ENCODE measurements around the gene EBF3. TPM values are rescaled to one million over a fixed set of nuclear protein-coding genes. Genes with fewer than 3 reads are reported as not detected.

The EBF3 gene
- total RNA-seq, 2 donors from 2014 or later = not detected

DNA sequence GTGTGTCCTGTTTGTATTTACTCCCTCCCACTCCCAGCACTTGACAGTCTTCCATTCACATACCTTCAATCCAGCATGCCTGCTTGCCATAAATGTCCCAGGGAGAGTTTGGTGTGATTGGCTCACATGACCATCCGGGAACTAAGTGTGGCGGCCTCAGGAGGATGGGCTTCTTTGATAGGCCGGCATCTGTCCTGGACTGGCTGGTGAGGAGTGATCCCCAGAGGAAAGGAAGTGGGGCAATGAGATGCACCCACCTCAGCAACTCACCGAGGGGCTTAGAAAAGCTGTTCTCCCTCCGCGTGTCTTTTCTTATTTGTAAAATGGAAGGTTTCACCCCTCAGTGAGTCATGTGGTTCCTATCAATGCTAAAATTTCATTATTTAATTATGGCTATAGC lies 14.9 kb upstream of the EBF3 start:
- ATAC-seq = no peak
- Mint-ChIP-seq H3K27me3 (peaks cover 64 to 74% of the 10 kb centered on the region in 2 donors), H3K4me3 (no peak overlapping the region)

GRCh38 chr10:129978322-129978721 lies 14.2 kb upstream of the EBF3 start:
- Mint-ChIP-seq H3K4me1 (ENCODE audit: low read depth in 2 of 2) (no peaks in the 10 kb centered on the region), H3K9me3 (no peaks in the 10 kb centered on the region), H3K4me3 (no peak overlapping the region), H3K27ac (no peak overlapping the region), H3K36me3 (peaks cover 17% of the 10 kb centered on the region), H3K27me3 (peaks cover 65 to 76% of the 10 kb centered on the region in 2 donors)
- ATAC-seq (peak; percentile 6 to 31), DNase-seq (ENCODE audit: low spot score) (no peak)

More for the DNA sequence above, 14.9 kb upstream of the EBF3 start:
- H3K4me1 Mint-ChIP-seq (ENCODE audit: low read depth in 2 of 2) = no peaks in the 10 kb centered on the region
- no peak overlapping the region for H3K27ac Mint-ChIP-seq
- H3K9me3 Mint-ChIP-seq = no peaks in the 10 kb centered on the region
- no peak for DNase-seq (ENCODE audit: low spot score)
- peaks cover 17% of the 10 kb centered on the region for H3K36me3 Mint-ChIP-seq

GRCh38 chr10:129977794-129978193 lies 13.7 kb upstream of the EBF3 start:
- H3K9me3 Mint-ChIP-seq = no peaks in the 10 kb centered on the region
- H3K27ac Mint-ChIP-seq = no peak overlapping the region
- H3K27me3 Mint-ChIP-seq = peaks cover 60 to 71% of the 10 kb centered on the region in 2 donors
- no peak overlapping the region for H3K4me3 Mint-ChIP-seq
- H3K4me1 Mint-ChIP-seq (ENCODE audit: low read depth in 2 of 2) = no peaks in the 10 kb centered on the region
- DNase-seq (ENCODE audit: low spot score) (no peak), ATAC-seq (no peak)
- peaks cover 11% of the 10 kb centered on the region for H3K36me3 Mint-ChIP-seq

- Mint-ChIP-seq H3K4me3 (no peak overlapping the region), H3K9me3 (no peaks in the 10 kb centered on the region), H3K27ac (no peak overlapping the region), H3K36me3 (no peaks in the 10 kb centered on the region), H3K27me3 (peaks cover 55 to 73% of the 10 kb centered on the region in 2 donors), H3K4me1 (ENCODE audit: low read depth in 2 of 2) (peaks cover 6 to 9% of the 10 kb centered on the region in 2 donors)
- DNase-seq (ENCODE audit: low spot score) (no peak), ATAC-seq (no peak)
Observed at GRCh38 chr10:129973674-129974059, 9.6 kb upstream of the EBF3 start.

GRCh38 chr10:129972966-129973673 lies 9.0 kb upstream of the EBF3 start:
- Mint-ChIP-seq H3K27me3 (peaks cover 52 to 70% of the 10 kb centered on the region in 2 donors), H3K4me3 (no peak overlapping the region), H3K9me3 (no peaks in the 10 kb centered on the region), H3K27ac (no peak overlapping the region), H3K4me1 (ENCODE audit: low read depth in 2 of 2) (peaks cover 6 to 9% of the 10 kb centered on the region in 2 donors), H3K36me3 (no peaks in the 10 kb centered on the region)
- no peak for ATAC-seq
- no peak for DNase-seq (ENCODE audit: low spot score)

- no peaks in the 10 kb centered on the region for H3K36me3 Mint-ChIP-seq
- no peak for DNase-seq (ENCODE audit: low spot score)
- H3K27me3 Mint-ChIP-seq = peaks cover 44 to 62% of the 10 kb centered on the region in 2 donors
- H3K27ac Mint-ChIP-seq = peak overlapping the region in 1 of 2 donors; percentile 75
- ATAC-seq = no peak
- H3K4me1 Mint-ChIP-seq (ENCODE audit: low read depth in 2 of 2) = peaks cover 6 to 9% of the 10 kb centered on the region in 2 donors
- no peaks in the 10 kb centered on the region for H3K9me3 Mint-ChIP-seq
- peak overlapping the region; percentile 5 for H3K4me3 Mint-ChIP-seq
Observed at GRCh38 chr10:129972145-129972965, 8.3 kb upstream of the EBF3 start.

DNA sequence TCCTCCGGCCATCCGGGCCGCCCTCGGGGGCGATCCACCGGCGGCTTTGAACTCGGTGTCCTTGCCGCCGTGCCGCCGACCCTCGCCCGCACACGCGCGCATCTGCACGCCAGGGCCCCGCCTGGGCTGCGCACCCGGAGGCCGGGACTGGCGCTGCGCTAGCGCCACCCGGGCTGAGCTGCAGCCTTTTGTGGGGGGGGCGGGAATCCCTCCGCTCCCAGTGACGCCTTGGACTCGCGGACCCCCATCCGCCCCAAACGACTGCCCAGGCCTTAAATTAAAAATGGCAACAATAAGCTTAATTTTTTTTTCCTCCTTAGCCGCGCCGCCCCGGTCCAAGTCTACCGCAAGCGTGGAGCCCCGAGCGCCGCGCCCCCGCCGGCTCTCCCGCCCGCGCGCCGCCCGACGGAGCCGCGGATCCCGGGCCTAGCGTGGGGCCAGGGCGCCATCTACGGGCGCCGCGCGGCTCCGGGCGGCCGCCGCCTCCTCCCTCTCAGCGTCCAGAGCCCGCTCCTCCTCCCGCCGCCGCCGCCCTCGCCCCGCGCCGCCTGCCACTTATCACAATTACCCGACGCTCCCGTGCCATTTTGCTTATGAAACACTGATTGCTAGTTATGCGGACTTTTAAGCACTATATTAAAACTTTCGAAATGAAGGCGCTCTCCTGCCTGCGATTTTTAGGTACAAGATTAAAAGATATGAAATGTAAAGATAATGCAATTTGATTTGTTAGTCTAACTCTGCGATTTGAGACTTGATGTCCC lies 7.5 kb upstream of the EBF3 start:
- H3K27me3 Mint-ChIP-seq = peaks cover 38 to 56% of the 10 kb centered on the region in 2 donors
- ATAC-seq (peak; percentile 69 to 73), DNase-seq (ENCODE audit: low spot score) (no peak)

GRCh38 chr10:129970465-129971364 lies 6.6 kb upstream of the EBF3 start:
- DNase-seq (ENCODE audit: low spot score) (no peak), ATAC-seq (no peak)
- peaks cover 6 to 9% of the 10 kb centered on the region in 2 donors for H3K4me1 Mint-ChIP-seq (ENCODE audit: low read depth in 2 of 2)
- H3K9me3 Mint-ChIP-seq = no peaks in the 10 kb centered on the region
- peak overlapping the region in 1 of 2 donors; percentile 41 for H3K27ac Mint-ChIP-seq
- H3K36me3 Mint-ChIP-seq = no peaks in the 10 kb centered on the region
- H3K4me3 Mint-ChIP-seq = peak overlapping the region; percentile 16
- H3K27me3 Mint-ChIP-seq = peaks cover 32 to 56% of the 10 kb centered on the region in 2 donors

More for the DNA sequence above, 7.5 kb upstream of the EBF3 start:
- Mint-ChIP-seq H3K4me1 (ENCODE audit: low read depth in 2 of 2) (peaks cover 6 to 9% of the 10 kb centered on the region in 2 donors), H3K9me3 (no peaks in the 10 kb centered on the region), H3K27ac (peak overlapping the region in 1 of 2 donors; percentile 75), H3K4me3 (peak overlapping the region; percentile 5), H3K36me3 (no peaks in the 10 kb centered on the region)

GRCh38 chr10:129969911-129970464 lies 5.9 kb upstream of the EBF3 start:
- ATAC-seq (no peak), DNase-seq (ENCODE audit: low spot score) (no peak)
- peaks cover 28 to 55% of the 10 kb centered on the region in 2 donors for H3K27me3 Mint-ChIP-seq
- H3K9me3 Mint-ChIP-seq = no peaks in the 10 kb centered on the region
- H3K4me3 Mint-ChIP-seq = no peak overlapping the region
- H3K4me1 Mint-ChIP-seq (ENCODE audit: low read depth in 2 of 2) = peaks cover 6 to 9% of the 10 kb centered on the region in 2 donors
- H3K36me3 Mint-ChIP-seq = no peaks in the 10 kb centered on the region
- peak overlapping the region in 1 of 2 donors; percentile 41 for H3K27ac Mint-ChIP-seq

DNA sequence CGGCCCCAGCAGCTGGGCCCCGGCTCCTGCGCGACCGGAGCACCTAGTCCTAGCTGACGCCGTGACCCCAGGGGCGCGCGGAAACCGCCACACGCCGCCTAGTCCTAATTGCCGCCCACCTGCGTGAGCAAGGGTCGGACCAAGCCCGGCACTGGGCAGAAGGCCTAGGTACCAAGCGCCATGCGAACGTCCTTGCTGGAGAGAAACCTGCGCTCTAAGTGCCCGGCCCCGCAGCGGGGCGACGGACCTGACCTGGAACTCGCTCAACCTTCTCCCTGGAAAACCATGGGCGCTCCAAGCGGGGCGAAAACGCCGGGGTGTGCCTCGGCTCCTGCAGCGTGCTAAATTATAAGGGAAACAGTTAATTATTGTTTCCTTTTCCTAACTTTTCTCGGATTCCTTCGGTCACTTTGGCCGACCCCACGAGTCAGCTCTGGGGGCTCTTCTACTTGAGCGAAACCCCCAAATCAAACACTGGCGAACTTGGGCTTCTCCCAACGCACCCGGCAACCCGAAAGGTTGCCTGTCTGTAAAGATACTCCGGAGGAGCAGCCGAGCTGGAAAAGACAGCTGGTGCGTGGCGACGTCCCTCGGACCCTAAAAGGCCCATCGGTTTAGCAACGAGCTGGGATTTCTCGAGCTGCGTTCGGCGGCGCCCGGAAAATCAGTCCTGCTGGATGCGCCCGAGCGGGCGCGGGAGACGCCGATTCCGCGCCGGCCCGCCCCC lies 5.3 kb upstream of the EBF3 start:
- Mint-ChIP-seq H3K36me3 (no peaks in the 10 kb centered on the region), H3K27me3 (peaks cover 26 to 48% of the 10 kb centered on the region in 2 donors), H3K9me3 (no peaks in the 10 kb centered on the region), H3K4me1 (ENCODE audit: low read depth in 2 of 2) (peaks cover 6 to 9% of the 10 kb centered on the region in 2 donors), H3K4me3 (no peak overlapping the region), H3K27ac (no peak overlapping the region)
- DNase-seq (ENCODE audit: low spot score) (no peak), ATAC-seq (no peak)

DNA sequence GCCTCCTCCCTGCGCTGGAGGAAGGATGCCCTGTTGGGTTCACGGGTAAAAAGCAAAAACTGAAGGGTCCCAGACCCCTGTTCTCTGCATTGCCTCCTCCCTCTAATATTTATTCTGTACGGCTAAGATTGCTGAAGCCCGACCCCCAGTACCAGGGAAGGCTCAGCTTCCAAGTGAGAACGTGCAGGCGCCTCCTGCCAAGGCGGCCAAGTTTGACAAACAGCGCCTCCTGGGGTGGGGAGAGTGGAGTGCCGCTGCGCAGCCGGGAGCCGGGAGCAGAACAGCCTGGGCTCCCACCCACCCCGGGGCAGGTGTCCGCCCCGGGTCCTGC lies 4.7 kb upstream of the EBF3 start:
- no peak for DNase-seq (ENCODE audit: low spot score)
- peaks cover 22 to 43% of the 10 kb centered on the region in 2 donors for H3K27me3 Mint-ChIP-seq
- no peaks in the 10 kb centered on the region for H3K36me3 Mint-ChIP-seq
- no peak for ATAC-seq
- no peaks in the 10 kb centered on the region for H3K9me3 Mint-ChIP-seq
- H3K4me1 Mint-ChIP-seq (ENCODE audit: low read depth in 2 of 2) = peaks cover 6 to 9% of the 10 kb centered on the region in 2 donors
- no peak overlapping the region for H3K27ac Mint-ChIP-seq
- no peak overlapping the region for H3K4me3 Mint-ChIP-seq

All from natural killer cell treated with Interleukin-12 subunit alpha and Interleukin-12 subunit beta and Interleukin-15 and Interleukin-18, amount 100 ng/mL, for 72 hours (primary cell).